Nephron (organoid): Measurements from ENCODE around the gene GYS1.
"Not testable (repeated sequence)": the region's sequence is repeated elsewhere in the genome, so short reads cannot be mapped to it uniquely, and the experiment has no call there.

ENCODE experiments used
- H3K27ac Mint-ChIP-seq, 3 experiments: 2 replicates each; pipeline ENCODE4 v1.8.0; 2020; ENCODE audit warnings: mixed read lengths in 3 of 3, mild to moderate bottlenecking in 2 of 3, moderate library complexity in 1 of 3
- H3K27me3 Mint-ChIP-seq: 2 replicates; pipeline ENCODE4 v1.8.0; 2021; ENCODE audit warnings: low read depth, mild to moderate bottlenecking, moderate library complexity, mixed read lengths
- H3K36me3 Mint-ChIP-seq: 2 replicates; pipeline ENCODE4 v1.8.0; 2020; ENCODE audit warnings: low read depth, mixed read lengths
- H3K4me1 Mint-ChIP-seq: 2 replicates; pipeline ENCODE4 v1.8.0; 2020; ENCODE audit warnings: mixed read lengths
- H3K4me3 Mint-ChIP-seq, 3 experiments: 2 replicates each; pipeline ENCODE4 v1.8.0; 2020; ENCODE audit warnings: mild to moderate bottlenecking in 3 of 3, mixed read lengths in 3 of 3, moderate library complexity in 2 of 3
- H3K9me3 Mint-ChIP-seq: 2 replicates; pipeline ENCODE4 v1.8.0; 2020; ENCODE audit warnings: mixed read lengths
- CTCF ChIP-seq, 3 experiments: fragments of 200-600 bp; sonication (generic); IDR thresholded peaks; one replicate each; pipeline ENCODE4 v1.5.0; 2021; ENCODE audit warnings: antibody characterized with exemption in 3 of 3; ENCODE audit not compliant: unreplicated experiment in 3 of 3

Gene GYS1

GRCh38 chr19:48934837-48935236, 58.3 kb downstream of the GYS1 start:
- Mint-ChIP-seq H3K9me3 (peaks cover 2% of the 10 kb centered on the region), H3K27ac (peak overlapping the region in 1 of 3 experiments; percentile 41), H3K27me3 (peaks cover 26% of the 10 kb centered on the region), H3K36me3 (peaks cover 10% of the 10 kb centered on the region), H3K4me3 (peak overlapping the region in 2 of 3 experiments; percentile 13 to 92), H3K4me1 (peaks cover 16% of the 10 kb centered on the region)
- TF ChIP-seq CTCF (IDR thresholded peaks at IDR 0.05; ENCODE audit: unreplicated experiment in 3 of 3): no peak

DNA sequence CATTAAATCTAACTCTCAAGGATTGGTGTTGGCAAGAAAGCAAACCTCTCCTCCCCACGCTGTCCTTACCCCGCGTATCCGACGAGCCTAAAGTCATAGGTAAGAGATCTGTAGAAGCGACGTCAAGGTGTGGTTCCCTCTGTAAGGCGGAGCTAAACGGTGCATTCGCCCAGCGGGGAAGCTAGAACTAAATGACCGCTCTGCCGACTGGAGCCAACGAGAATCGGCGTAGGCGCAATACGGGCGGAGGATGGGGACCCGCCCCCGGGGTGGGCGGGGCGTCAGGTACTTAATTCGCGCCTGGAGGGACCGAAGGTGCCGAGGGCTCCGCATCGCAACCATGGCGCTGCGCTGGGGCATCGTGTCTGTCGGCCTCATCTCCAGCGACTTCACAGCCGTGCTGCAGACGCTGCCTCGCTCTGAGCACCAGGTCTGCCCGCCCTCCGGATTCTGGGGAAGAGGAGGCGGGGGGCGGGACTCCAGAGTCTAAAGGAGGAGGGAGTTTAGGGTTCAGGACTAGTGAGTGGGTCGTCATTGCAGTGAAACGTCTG, 59.7 kb downstream of the GYS1 start, which contains the start of gene DHDH:
DHDH (plus strand) TSS at position 318 of the 551 bp plus-strand sequence; CDS start at position 341, 23 bp downstream.
- no peak for TF ChIP-seq CTCF (IDR thresholded peaks at IDR 0.05; ENCODE audit: unreplicated experiment in 3 of 3)
- no peaks in the 10 kb centered on the region for H3K36me3 Mint-ChIP-seq
- H3K4me3 Mint-ChIP-seq: peak within 1 kb of the TSS; percentile 79 to 92 (median 85)
- H3K4me1 Mint-ChIP-seq: peaks cover 16% of the 10 kb centered on the region
- H3K27me3 Mint-ChIP-seq: peaks cover 26% of the 10 kb centered on the region
- H3K27ac Mint-ChIP-seq: peak within 1 kb of the TSS; percentile 29 to 44 (median 41)
- H3K9me3 Mint-ChIP-seq: peaks cover 2% of the 10 kb centered on the region

DNA sequence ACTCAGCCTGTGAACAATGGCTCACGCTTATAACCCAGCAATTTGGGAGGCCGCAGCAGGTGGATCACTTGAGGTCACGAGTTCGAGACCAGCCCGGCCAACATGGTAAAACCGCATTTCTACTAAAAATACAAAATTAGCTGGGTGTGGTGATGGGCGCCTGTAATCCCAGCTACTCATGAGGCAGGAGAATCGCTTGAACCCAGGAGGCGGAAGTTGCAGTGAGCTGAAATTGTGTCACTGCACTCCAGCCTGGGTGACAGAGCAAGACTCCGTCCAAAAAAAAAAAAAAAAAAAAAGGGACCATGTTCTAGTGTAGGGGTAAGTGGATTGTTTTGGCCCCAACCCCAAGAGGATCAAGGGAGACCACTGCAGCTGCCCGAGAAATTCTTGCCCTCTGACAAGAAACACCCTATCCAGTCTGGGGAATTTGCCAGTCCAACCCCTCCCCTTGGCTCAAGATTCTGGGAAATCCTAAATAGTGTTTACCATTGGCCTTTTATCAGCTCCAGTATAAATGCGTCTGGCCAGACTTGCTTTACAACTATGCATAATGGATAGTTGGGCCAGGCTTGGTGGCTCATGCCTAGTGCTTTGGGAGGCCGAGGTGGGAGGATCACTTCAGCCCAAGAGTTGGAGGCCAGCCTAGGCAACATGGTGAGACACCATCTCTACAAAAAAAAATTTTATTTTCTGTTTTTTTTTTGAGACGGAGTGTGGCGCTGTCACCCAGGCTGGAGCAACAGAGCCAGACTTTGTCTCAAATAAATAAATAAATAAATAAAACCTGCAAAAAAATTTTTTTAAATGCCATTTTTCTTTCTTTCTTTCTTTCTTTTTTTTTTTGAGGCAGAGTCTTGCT, 64.7 kb downstream of the GYS1 start:
- no peaks in the 10 kb centered on the region for H3K9me3 Mint-ChIP-seq
- peaks cover 3% of the 10 kb centered on the region for H3K36me3 Mint-ChIP-seq
- peaks cover 3% of the 10 kb centered on the region for H3K4me1 Mint-ChIP-seq
- H3K27ac Mint-ChIP-seq: no peak overlapping the region
- peaks cover 20% of the 10 kb centered on the region for H3K27me3 Mint-ChIP-seq
- H3K4me3 Mint-ChIP-seq: no peak overlapping the region
- TF ChIP-seq CTCF (IDR thresholded peaks at IDR 0.05; ENCODE audit: unreplicated experiment in 3 of 3): no peak

GRCh38 chr19:48927692-48928091, 65.4 kb downstream of the GYS1 start:
- H3K4me3 Mint-ChIP-seq, H3K9me3 Mint-ChIP-seq, H3K27ac Mint-ChIP-seq, H3K36me3 Mint-ChIP-seq, H3K4me1 Mint-ChIP-seq: not testable (repeated sequence)
- H3K27me3 Mint-ChIP-seq: peaks cover 13% of the 10 kb centered on the region

- no peak for TF ChIP-seq CTCF (IDR thresholded peaks at IDR 0.05; ENCODE audit: unreplicated experiment in 3 of 3)
- H3K27me3 Mint-ChIP-seq: peaks cover 10% of the 10 kb centered on the region
- no peak overlapping the region for H3K27ac Mint-ChIP-seq
- no peaks in the 10 kb centered on the region for H3K4me1 Mint-ChIP-seq
- peaks cover 7% of the 10 kb centered on the region for H3K36me3 Mint-ChIP-seq
- H3K9me3 Mint-ChIP-seq: no peaks in the 10 kb centered on the region
- no peak overlapping the region for H3K4me3 Mint-ChIP-seq
Measured at GRCh38 chr19:48926909-48927308, 66.2 kb downstream of the GYS1 start.

GRCh38 chr19:48925890-48926289, 67.2 kb downstream of the GYS1 start:
- peaks cover 11% of the 10 kb centered on the region for H3K36me3 Mint-ChIP-seq
- H3K27ac Mint-ChIP-seq, H3K27me3 Mint-ChIP-seq, H3K4me3 Mint-ChIP-seq, H3K9me3 Mint-ChIP-seq, H3K4me1 Mint-ChIP-seq: not testable (repeated sequence)
